HepG2 (cell line): ENCODE measurements around the gene APOC4. TPM values are rescaled to one million over a fixed set of nuclear protein-coding genes. Genes with fewer than 3 reads are reported as not detected.

Experiments
- GATAD2A ChIP-seq: IDR thresholded peaks from 2 replicates; pipeline ENCODE4 v1.6.1; 2016
- JUNB ChIP-seq: sonication (generic); formaldehyde crosslinking; IDR thresholded peaks from 2 replicates; pipeline ENCODE4 v1.8.0; 2022; ENCODE audit warnings: missing genetic modification reagents, mild to moderate bottlenecking, borderline replicate concordance
- KAT2B ChIP-seq: fragments of 150-350 bp; IDR thresholded peaks from 2 replicates; pipeline ENCODE4 v1.6.1; 2014; ENCODE audit warnings: low read depth, low read length, borderline replicate concordance
- ONECUT2 ChIP-seq: sonication (generic); formaldehyde crosslinking; IDR thresholded peaks from 2 replicates; pipeline ENCODE4 v1.4.0; 2020; ENCODE audit warnings: missing genetic modification reagents
- SALL1 ChIP-seq: sonication (generic); formaldehyde crosslinking; IDR thresholded peaks from 2 replicates; pipeline ENCODE4 v1.8.0; 2022; ENCODE audit warnings: mild to moderate bottlenecking, missing genetic modification reagents
- ZNF678 ChIP-seq: sonication (generic); formaldehyde crosslinking; IDR thresholded peaks from 2 replicates; pipeline ENCODE4 v1.4.0; 2020; ENCODE audit warnings: mild to moderate bottlenecking, missing genetic modification reagents
- polyA plus RNA-seq, 8 experiments: library from polyadenylated mRNA; depleted of rRNA in 3 of 8; stranded (reverse) in 7 of 8; unstranded in 1 of 8; fragments of >200 nt; fragmentation: Illumina TruSeq in 4 of 8; extraction: Trizol in 4 of 8; gene quantifications; 2 replicates each; pipeline versions ENCODE4 v1.2.1 to v1.2.3, GENCODE V29; 2011 to 2016; ENCODE audit warnings: low read depth in 4 of 8, missing spikeins in 1 of 8, mixed read lengths in 1 of 8; ENCODE audit not compliant: insufficient read depth in 1 of 8
- total RNA-seq, 5 experiments: library from RNA; depleted of rRNA; stranded (reverse); fragments of >200 nt; fragmentation: Illumina TruSeq; extraction: Trizol; gene quantifications; 2 replicates each; pipeline ENCODE4 v1.2.3, GENCODE V29; 2016; ENCODE audit warnings: low read depth in 1 of 5
- TF ChIP-seq, protein P1 (sequence below): sonication (generic); formaldehyde crosslinking; IDR thresholded peaks from 2 replicates; pipeline ENCODE4 v1.4.0; 2020; ENCODE audit warnings: missing genetic modification reagents, mild to moderate bottlenecking, borderline replicate concordance
- TF ChIP-seq, protein P2 (sequence below): IDR thresholded peaks from 2 replicates; pipeline ENCODE4 v1.4.0; 2020; ENCODE audit warnings: mild to moderate bottlenecking, missing genetic modification reagents
- TF ChIP-seq, protein P3 (sequence below): sonication (generic); formaldehyde crosslinking; IDR thresholded peaks from 2 replicates; pipeline ENCODE4 v1.4.0; 2020; ENCODE audit warnings: mild to moderate bottlenecking, missing genetic modification reagents, borderline replicate concordance
- TF ChIP-seq, protein P4 (sequence below): sonication (generic); formaldehyde crosslinking; conservative IDR thresholded peaks from 2 replicates; pipeline ENCODE4 v1.8.0; 2022; ENCODE audit warnings: missing genetic modification reagents
- TF ChIP-seq, protein P5 (sequence below): sonication (generic); formaldehyde crosslinking; conservative IDR thresholded peaks from 2 replicates; pipeline ENCODE4 v1.4.0; 2020; ENCODE audit warnings: mild to moderate bottlenecking, missing genetic modification reagents, moderate library complexity

Gene APOC4
- total and polyA plus RNA-seq, 2 of the 13 experiments (the other 11 are each of a cell fraction or from before 2014, with no cell fraction given) = 0.46 TPM; not detected in 1

DNA sequence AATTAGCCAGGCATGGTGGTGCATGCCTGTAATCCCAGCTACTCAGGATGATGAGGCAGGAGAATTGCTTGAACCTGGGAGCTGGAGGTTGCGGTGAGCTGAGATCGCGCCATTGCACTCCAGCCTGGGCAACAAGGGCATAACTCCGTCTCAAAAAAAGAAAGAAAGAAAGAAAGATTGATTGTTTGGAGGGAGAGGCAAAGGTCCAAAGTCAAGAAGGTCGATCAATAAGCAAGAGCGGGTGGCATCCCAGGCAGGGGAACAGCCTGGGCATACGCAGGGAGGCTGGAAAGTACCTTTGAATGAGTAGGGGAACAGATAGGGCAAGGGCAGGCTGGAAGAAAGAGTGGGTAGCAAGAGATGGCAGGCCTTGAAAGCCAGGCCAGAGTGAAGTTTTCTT is 11.9 kb upstream of the APOC4 start (continued):
- TF ChIP-seq, protein P1, sequence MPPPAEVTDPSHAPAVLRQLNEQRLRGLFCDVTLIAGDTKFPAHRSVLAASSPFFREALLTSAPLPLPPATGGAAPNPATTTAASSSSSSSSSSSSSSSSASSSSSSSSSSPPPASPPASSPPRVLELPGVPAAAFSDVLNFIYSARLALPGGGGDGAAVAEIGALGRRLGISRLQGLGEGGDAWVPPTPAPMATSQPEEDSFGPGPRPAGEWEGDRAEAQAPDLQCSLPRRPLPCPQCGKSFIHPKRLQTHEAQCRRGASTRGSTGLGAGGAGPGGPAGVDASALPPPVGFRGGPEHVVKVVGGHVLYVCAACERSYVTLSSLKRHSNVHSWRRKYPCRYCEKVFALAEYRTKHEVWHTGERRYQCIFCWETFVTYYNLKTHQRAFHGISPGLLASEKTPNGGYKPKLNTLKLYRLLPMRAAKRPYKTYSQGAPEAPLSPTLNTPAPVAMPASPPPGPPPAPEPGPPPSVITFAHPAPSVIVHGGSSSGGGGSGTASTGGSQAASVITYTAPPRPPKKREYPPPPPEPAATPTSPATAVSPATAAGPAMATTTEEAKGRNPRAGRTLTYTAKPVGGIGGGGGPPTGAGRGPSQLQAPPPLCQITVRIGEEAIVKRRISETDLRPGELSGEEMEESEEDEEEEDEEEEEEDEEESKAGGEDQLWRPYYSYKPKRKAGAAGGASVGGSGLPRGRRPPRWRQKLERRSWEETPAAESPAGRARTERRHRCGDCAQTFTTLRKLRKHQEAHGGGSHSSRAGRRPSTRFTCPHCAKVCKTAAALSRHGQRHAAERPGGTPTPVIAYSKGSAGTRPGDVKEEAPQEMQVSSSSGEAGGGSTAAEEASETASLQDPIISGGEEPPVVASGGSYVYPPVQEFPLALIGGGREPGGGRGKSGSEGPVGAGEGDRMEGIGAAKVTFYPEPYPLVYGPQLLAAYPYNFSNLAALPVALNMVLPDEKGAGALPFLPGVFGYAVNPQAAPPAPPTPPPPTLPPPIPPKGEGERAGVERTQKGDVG (CRISPR knock-in tag) = peak; percentile 81; the same call in 1 of the 2 replicates
- TF ChIP-seq ONECUT2 (CRISPR knock-in tag) = peak; percentile 84
- peak; percentile 78; the same call in 1 of the 2 replicates for TF ChIP-seq KAT2B
- TF ChIP-seq SALL1 (CRISPR knock-in tag) = peak; percentile 38; the same call in 1 of the 2 replicates
- no peak for TF ChIP-seq JUNB
- TF ChIP-seq, protein P2, sequence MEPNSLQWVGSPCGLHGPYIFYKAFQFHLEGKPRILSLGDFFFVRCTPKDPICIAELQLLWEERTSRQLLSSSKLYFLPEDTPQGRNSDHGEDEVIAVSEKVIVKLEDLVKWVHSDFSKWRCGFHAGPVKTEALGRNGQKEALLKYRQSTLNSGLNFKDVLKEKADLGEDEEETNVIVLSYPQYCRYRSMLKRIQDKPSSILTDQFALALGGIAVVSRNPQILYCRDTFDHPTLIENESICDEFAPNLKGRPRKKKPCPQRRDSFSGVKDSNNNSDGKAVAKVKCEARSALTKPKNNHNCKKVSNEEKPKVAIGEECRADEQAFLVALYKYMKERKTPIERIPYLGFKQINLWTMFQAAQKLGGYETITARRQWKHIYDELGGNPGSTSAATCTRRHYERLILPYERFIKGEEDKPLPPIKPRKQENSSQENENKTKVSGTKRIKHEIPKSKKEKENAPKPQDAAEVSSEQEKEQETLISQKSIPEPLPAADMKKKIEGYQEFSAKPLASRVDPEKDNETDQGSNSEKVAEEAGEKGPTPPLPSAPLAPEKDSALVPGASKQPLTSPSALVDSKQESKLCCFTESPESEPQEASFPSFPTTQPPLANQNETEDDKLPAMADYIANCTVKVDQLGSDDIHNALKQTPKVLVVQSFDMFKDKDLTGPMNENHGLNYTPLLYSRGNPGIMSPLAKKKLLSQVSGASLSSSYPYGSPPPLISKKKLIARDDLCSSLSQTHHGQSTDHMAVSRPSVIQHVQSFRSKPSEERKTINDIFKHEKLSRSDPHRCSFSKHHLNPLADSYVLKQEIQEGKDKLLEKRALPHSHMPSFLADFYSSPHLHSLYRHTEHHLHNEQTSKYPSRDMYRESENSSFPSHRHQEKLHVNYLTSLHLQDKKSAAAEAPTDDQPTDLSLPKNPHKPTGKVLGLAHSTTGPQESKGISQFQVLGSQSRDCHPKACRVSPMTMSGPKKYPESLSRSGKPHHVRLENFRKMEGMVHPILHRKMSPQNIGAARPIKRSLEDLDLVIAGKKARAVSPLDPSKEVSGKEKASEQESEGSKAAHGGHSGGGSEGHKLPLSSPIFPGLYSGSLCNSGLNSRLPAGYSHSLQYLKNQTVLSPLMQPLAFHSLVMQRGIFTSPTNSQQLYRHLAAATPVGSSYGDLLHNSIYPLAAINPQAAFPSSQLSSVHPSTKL (CRISPR knock-in tag) = peak; percentile 20; the same call in 1 of the 2 replicates
- no peak for TF ChIP-seq ZNF678
- TF ChIP-seq, protein P3, sequence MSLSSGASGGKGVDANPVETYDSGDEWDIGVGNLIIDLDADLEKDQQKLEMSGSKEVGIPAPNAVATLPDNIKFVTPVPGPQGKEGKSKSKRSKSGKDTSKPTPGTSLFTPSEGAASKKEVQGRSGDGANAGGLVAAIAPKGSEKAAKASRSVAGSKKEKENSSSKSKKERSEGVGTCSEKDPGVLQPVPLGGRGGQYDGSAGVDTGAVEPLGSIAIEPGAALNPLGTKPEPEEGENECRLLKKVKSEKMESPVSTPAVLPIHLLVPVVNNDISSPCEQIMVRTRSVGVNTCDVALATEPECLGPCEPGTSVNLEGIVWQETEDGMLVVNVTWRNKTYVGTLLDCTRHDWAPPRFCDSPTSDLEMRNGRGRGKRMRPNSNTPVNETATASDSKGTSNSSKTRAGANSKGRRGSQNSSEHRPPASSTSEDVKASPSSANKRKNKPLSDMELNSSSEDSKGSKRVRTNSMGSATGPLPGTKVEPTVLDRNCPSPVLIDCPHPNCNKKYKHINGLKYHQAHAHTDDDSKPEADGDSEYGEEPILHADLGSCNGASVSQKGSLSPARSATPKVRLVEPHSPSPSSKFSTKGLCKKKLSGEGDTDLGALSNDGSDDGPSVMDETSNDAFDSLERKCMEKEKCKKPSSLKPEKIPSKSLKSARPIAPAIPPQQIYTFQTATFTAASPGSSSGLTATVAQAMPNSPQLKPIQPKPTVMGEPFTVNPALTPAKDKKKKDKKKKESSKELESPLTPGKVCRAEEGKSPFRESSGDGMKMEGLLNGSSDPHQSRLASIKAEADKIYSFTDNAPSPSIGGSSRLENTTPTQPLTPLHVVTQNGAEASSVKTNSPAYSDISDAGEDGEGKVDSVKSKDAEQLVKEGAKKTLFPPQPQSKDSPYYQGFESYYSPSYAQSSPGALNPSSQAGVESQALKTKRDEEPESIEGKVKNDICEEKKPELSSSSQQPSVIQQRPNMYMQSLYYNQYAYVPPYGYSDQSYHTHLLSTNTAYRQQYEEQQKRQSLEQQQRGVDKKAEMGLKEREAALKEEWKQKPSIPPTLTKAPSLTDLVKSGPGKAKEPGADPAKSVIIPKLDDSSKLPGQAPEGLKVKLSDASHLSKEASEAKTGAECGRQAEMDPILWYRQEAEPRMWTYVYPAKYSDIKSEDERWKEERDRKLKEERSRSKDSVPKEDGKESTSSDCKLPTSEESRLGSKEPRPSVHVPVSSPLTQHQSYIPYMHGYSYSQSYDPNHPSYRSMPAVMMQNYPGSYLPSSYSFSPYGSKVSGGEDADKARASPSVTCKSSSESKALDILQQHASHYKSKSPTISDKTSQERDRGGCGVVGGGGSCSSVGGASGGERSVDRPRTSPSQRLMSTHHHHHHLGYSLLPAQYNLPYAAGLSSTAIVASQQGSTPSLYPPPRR (CRISPR knock-in tag) = no peak
- peak; percentile 85 for TF ChIP-seq GATAD2A
- TF ChIP-seq, protein P4, sequence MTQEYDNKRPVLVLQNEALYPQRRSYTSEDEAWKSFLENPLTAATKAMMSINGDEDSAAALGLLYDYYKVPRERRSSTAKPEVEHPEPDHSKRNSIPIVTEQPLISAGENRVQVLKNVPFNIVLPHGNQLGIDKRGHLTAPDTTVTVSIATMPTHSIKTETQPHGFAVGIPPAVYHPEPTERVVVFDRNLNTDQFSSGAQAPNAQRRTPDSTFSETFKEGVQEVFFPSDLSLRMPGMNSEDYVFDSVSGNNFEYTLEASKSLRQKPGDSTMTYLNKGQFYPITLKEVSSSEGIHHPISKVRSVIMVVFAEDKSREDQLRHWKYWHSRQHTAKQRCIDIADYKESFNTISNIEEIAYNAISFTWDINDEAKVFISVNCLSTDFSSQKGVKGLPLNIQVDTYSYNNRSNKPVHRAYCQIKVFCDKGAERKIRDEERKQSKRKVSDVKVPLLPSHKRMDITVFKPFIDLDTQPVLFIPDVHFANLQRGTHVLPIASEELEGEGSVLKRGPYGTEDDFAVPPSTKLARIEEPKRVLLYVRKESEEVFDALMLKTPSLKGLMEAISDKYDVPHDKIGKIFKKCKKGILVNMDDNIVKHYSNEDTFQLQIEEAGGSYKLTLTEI (CRISPR knock-in tag) = no peak
- TF ChIP-seq, protein P5, sequence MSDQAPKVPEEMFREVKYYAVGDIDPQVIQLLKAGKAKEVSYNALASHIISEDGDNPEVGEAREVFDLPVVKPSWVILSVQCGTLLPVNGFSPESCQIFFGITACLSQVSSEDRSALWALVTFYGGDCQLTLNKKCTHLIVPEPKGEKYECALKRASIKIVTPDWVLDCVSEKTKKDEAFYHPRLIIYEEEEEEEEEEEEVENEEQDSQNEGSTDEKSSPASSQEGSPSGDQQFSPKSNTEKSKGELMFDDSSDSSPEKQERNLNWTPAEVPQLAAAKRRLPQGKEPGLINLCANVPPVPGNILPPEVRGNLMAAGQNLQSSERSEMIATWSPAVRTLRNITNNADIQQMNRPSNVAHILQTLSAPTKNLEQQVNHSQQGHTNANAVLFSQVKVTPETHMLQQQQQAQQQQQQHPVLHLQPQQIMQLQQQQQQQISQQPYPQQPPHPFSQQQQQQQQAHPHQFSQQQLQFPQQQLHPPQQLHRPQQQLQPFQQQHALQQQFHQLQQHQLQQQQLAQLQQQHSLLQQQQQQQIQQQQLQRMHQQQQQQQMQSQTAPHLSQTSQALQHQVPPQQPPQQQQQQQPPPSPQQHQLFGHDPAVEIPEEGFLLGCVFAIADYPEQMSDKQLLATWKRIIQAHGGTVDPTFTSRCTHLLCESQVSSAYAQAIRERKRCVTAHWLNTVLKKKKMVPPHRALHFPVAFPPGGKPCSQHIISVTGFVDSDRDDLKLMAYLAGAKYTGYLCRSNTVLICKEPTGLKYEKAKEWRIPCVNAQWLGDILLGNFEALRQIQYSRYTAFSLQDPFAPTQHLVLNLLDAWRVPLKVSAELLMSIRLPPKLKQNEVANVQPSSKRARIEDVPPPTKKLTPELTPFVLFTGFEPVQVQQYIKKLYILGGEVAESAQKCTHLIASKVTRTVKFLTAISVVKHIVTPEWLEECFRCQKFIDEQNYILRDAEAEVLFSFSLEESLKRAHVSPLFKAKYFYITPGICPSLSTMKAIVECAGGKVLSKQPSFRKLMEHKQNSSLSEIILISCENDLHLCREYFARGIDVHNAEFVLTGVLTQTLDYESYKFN (CRISPR knock-in tag) = peak; percentile 73
